Measurements from ENCODE around the gene SKIC3. TPM values are rescaled to one million over a fixed set of nuclear protein-coding genes. Genes with fewer than 3 reads are reported as not detected.

SKIC3 gene
- total RNA-seq: 69.7 and 72.6 TPM in 2 replicates

- intact Hi-C loops (cut with micrococcal nuclease): loop anchor here (1.0 to 5.0 kb wide), 17 partner anchors 36 to 1628 kb away; partner anchors contain the start of genes GLRX, LNPEP, RFESD and RIOK2
Measured at GRCh38 chr5:95554647-95555548, at the start of gene SKIC3, which contains the start of gene ARSK. Gene SKIC3, minus strand, starts transcription at chr5:95554977. Its CDS starts 7,827 bp downstream, at chr5:95547150. Gene ARSK, plus strand, starts transcription at chr5:95555101. Its CDS starts 178 bp downstream, at chr5:95555279.

GRCh38 chr5:95600557-95600956 lies 45.8 kb upstream of the SKIC3 start:
- intact Hi-C loops (cut with micrococcal nuclease): no loop called here

- intact Hi-C loops (cut with micrococcal nuclease): no loop called here
Measured at GRCh38 chr5:95599252-95599651, 44.5 kb upstream of the SKIC3 start.

- intact Hi-C loops (cut with micrococcal nuclease): no loop called here
Measured at GRCh38 chr5:95595289-95595931, 40.6 kb upstream of the SKIC3 start.

- intact Hi-C loops (cut with micrococcal nuclease): loop anchor here (2.0 kb wide), 2 partner anchors 29 to 37 kb away; partner anchors contain the start of genes ARSK, GPR150 and SKIC3
Measured at GRCh38 chr5:95591490-95591901, 36.7 kb upstream of the SKIC3 start.

GRCh38 chr5:95590880-95591279 lies 36.1 kb upstream of the SKIC3 start:
- intact Hi-C loops (cut with micrococcal nuclease): loop anchor here (2.0 kb wide), 2 partner anchors 30 to 36 kb away; partner anchors contain the start of genes ARSK, GPR150 and SKIC3

DNA sequence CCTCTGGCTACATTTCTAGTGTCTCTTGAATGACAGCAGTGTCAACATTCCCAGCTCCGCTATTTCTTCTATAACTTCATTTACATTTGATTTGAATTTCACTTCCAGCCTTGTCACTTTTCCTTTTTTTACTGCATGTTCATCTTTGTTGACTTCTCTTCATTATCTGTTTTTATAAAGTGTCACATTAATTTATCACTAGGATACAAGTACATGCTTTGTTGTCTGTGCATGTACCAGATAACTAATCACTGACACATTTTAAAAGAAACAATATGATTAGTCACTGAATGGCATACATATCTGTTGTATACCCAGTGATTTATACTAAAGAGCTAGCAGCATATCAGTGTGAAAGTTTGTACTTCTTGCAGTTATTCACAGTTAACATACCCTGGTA lies 29.2 kb upstream of the SKIC3 start:
- intact Hi-C loops (cut with micrococcal nuclease): no loop called here

GRCh38 chr5:95581576-95581975 lies 26.8 kb upstream of the SKIC3 start:
- intact Hi-C loops (cut with micrococcal nuclease): no loop called here

DNA sequence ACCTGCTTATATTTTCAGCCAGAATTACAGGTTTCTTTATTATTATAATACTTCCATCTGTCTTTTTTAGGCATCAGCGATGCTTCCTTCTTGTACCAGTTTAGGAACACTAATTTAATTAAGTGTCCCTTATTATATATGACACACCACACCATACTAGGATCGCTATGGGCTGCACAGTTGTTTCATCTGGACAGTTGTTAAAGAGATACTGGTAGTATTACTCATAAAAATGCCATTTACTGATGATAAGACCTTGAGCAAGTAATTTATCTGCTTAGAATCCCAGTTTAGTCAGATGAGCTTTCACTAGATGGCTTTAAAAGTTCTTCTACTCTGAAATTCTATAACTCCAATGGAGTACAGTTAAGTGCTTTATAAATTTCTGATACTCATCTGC lies 17.2 kb upstream of the SKIC3 start:
- intact Hi-C loops (cut with micrococcal nuclease): no loop called here

DNA sequence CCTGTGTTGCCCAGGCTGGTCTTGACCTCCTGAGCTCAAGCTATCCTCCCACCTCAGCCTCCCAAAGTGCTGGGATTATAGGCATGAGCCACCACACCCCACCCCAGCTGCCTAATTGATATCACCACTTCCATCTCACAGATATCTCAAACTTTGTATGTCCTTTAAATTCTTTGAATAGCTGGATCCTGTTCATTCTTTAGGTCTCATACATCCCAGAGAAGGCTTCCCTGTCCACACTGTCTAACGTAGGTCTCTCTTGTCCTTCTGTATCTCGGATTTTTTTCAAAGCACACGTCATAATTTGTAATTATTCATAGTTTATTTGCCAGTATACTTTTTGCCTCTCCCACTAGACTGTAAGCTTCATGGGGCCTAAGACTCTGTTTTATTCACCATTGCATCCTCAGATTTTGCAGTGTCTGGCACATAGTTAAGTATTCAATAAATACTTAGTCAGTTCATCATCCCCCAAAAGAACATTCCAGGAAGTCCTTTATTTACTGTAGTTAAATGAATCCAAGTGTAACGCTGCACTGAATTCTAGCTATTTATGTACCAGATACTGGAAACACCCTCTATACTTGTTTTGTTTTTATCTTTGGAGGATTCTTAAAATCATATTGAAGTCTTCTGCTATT lies 10.6 kb upstream of the SKIC3 start:
- intact Hi-C loops (cut with micrococcal nuclease): no loop called here

- intact Hi-C loops (cut with micrococcal nuclease): no loop called here
Measured at GRCh38 chr5:95564450-95564849, 9.7 kb upstream of the SKIC3 start.

DNA sequence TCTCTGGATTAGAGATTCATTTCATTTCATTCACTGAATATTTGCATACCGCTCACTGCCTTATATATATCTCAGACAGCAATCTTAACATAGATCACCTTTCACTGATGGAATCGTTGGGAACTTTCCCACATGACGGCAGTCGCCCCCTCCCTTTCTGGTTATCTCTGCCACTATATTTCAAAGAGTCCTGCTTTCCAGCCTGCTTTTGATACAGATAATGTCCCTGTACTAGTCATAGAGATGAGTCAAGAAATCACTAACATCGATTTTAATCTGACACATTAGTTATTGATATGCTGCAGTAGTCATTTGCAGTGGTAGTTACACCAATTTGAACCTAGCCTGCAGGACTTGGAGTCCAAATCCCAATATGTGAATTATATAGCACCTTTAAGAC lies 8.6 kb upstream of the SKIC3 start:
- intact Hi-C loops (cut with micrococcal nuclease): no loop called here

DNA sequence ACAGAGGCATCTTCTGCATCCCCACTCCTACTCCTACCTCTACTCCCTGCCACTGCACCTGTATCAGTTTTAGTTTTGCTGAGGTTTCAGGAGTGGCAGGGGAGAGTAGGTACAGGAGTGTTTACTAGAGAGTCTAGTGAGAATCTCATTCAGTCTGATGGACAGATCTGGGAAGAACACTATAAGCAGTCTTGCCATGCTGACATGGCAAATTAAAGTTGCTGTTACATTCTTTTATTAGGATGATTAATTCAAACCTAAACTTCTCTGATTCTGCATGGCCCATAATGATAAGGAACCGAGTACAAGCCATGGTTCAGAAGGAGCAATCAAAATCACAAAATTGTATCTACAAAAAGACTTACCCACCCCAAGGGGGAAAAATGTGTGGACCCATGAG lies 7.5 kb upstream of the SKIC3 start:
- intact Hi-C loops (cut with micrococcal nuclease): no loop called here

DNA sequence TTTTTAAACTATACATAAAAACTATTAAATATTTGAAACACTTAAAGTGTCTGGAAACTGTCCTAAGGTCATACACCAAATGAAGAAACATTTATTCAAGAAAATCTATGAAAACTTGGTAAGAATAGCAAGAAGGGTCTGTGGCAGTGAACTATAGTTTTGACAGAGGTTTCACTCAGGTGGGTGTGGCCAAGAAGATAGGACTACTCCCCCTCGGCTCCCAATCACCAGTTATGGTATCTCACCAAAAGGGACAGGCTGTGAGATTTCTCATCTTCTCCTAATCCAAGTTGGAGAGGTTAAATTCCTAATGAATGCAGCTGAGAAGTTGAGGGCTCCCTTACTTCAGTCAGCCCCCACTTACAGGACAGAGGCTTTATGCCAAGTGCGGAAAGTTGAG lies 3.1 kb upstream of the SKIC3 start:
- intact Hi-C loops (cut with micrococcal nuclease): loop anchor here (5.0 kb wide), 3 partner anchors 159 to 1446 kb away; a partner anchor contains a TSS

GRCh38 chr5:95555553-95555952 lies 776 bp upstream of the SKIC3 start:
- intact Hi-C loops (cut with micrococcal nuclease): loop anchor here (1.0 to 5.0 kb wide), 13 partner anchors 35 to 1628 kb away; partner anchors contain the start of genes GLRX, LNPEP and RIOK2

DNA sequence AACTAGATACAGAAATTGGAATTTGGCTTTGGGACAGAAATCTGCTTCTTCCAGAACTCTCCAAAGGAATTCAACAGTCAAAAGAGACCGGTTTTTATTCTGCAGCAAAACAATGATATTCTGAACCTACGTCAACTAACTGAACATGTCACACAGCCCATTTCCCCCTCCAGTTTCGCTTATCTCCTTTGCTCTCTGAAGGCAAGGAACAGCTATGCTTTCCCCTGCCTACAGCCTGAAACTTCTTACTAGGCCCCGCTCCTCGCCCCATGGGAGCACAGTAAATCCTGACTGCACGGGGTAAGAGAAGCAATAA lies 488 bp downstream of the SKIC3 start:
- intact Hi-C loops (cut with micrococcal nuclease): loop anchor here (1.0 to 2.0 kb wide), 10 partner anchors 37 to 1149 kb away; partner anchors contain the start of genes GLRX and RFESD

DNA sequence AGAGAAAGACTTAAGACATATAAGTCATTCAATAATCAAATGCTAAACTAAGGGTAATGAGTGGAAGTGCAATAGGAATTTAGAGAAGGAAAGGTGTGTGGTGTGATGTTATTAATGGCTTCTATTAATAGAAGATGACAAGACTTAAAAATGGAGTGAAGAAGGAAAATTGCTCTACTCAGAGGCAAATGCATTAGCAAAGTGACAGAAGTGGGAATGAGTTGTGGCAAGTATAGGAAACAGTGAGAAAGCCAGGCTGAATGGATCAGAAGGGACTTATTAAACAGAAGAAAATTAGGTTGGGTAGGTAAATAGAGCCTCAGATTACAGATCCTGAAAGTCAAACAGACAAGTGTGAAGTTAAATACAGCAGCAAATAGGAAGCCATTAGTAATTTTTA lies 5.7 kb downstream of the SKIC3 start:
- intact Hi-C loops (cut with micrococcal nuclease): no loop called here

GRCh38 chr5:95543017-95543705 lies 11.6 kb downstream of the SKIC3 start:
- intact Hi-C loops (cut with micrococcal nuclease): no loop called here

- intact Hi-C loops (cut with micrococcal nuclease): no loop called here
Measured at GRCh38 chr5:95537501-95537900, 17.3 kb downstream of the SKIC3 start.

DNA sequence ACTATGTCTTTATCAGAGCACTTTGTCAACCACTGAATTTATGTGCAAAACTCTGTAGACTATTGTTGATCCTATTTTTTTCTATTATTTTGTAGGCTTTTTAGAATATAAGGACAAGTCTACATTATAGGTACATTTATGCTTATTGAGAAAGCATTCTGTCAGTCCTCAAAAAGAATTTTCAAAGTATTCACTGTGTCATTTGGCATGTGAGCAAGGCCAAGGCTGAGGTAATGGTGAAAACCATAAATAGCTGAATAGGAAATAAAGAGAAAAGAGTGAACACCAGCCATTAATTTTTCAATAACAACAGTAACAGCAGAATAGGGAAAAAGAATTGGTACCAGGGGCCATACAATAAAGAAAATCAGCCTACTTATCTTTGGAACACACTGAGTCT lies 21.0 kb downstream of the SKIC3 start:
- intact Hi-C loops (cut with micrococcal nuclease): no loop called here

DNA sequence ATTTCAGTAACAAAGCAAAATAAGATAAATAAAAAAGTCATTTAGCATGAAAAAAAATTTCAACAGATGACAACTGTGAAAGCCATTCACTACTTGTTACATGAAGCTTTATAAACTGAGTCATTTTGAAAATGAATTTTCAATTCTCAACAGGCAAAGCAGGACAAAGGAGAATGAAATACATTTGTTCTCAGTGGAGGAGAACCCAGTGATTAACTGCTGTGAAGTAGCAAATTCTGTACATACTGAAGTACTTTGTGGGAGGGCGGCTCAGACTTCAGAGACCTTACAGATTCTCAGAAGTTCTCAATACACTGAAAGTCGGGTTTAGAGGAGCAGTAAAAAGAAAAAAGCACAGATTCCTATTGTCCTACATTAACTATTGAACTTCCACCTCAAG lies 21.7 kb downstream of the SKIC3 start:
- intact Hi-C loops (cut with micrococcal nuclease): no loop called here

All from T-helper 1 cell treated with Interleukin-12 subunit alpha and Interleukin-12 subunit beta and Interleukin-4 antibody, amounts not matched to agents 30 ng/mL and 1 ng/mL, for 36 hours (primary cell).